Hepatic stellate cell (primary cell): Measurements from ENCODE around the gene SPATA33.
A peak's percentile ranks its signal among the peaks of the same experiment; 100 is the strongest.
"Not testable (repeated sequence)": the region's sequence is repeated elsewhere in the genome, so short reads cannot be mapped to it uniquely, and the experiment has no call there.

Experiments used
- DNase-seq: peaks from one replicate; pipeline ENCODE4 v3.0.0; 2011; ENCODE audit warnings: low spot score

The SPATA33 gene

GRCh38 chr16:89629827-89630610 is 27.6 kb upstream of the SPATA33 start:
- no peak for DNase-seq

GRCh38 chr16:89633064-89633631 is 24.5 kb upstream of the SPATA33 start:
- DNase-seq = peak; percentile 50

GRCh38 chr16:89634463-89635385 is 22.9 kb upstream of the SPATA33 start:
- DNase-seq = not testable (repeated sequence)

GRCh38 chr16:89636663-89637062 is 21.0 kb upstream of the SPATA33 start:
- no peak for DNase-seq

- no peak for DNase-seq
Observed at GRCh38 chr16:89637379-89637778, 20.3 kb upstream of the SPATA33 start.

GRCh38 chr16:89638455-89638854 is 19.2 kb upstream of the SPATA33 start:
- DNase-seq = no peak

- no peak for DNase-seq
Observed at GRCh38 chr16:89639385-89639784, 18.3 kb upstream of the SPATA33 start.

- no peak for DNase-seq
Observed at GRCh38 chr16:89641458-89642119, 16.0 kb upstream of the SPATA33 start.

GRCh38 chr16:89642574-89642973 is 15.1 kb upstream of the SPATA33 start:
- no peak for DNase-seq

- DNase-seq = no peak
Observed at GRCh38 chr16:89643769-89644300, 13.8 kb upstream of the SPATA33 start.

- DNase-seq = no peak
Observed at GRCh38 chr16:89645122-89645521, 12.5 kb upstream of the SPATA33 start.

- DNase-seq = no peak
Observed at GRCh38 chr16:89646270-89646669, 11.4 kb upstream of the SPATA33 start.

GRCh38 chr16:89646906-89647305 is 10.7 kb upstream of the SPATA33 start:
- no peak for DNase-seq

GRCh38 chr16:89651584-89651983 is 6.1 kb upstream of the SPATA33 start:
- DNase-seq = no peak

GRCh38 chr16:89653656-89654295 is 3.9 kb upstream of the SPATA33 start:
- no peak for DNase-seq

GRCh38 chr16:89655062-89655643 is 2.5 kb upstream of the SPATA33 start:
- DNase-seq = no peak

GRCh38 chr16:89656435-89657121 is 1.1 kb upstream of the SPATA33 start:
- no peak for DNase-seq

GRCh38 chr16:89658221-89658879 is 714 bp downstream of the SPATA33 start:
- peak; percentile 55 for DNase-seq

GRCh38 chr16:89660146-89660545 is 2.5 kb downstream of the SPATA33 start:
- no peak for DNase-seq

- DNase-seq = no peak
Observed at GRCh38 chr16:89661215-89661614, 3.6 kb downstream of the SPATA33 start.
